Measurements from ENCODE around the gene GRAP2.
"Not testable (repeated sequence)": the region's sequence is repeated elsewhere in the genome, so short reads cannot be mapped to it uniquely, and the experiment has no call there.

The GRAP2 gene

DNA sequence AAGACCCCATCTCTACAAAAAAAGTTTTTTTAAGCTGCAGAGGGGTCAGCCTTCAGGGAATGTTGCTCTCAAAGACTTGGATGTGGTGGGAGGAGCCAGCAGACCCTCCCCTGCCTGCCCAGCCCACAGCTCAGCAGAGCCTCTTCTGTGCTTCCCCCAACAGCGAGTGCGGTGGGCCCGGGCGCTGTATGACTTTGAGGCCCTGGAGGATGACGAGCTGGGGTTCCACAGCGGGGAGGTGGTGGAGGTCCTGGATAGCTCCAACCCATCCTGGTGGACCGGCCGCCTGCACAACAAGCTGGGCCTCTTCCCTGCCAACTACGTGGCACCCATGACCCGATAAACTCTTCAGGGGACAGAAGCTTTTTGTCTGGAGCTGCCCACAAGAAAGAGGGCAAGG lies 69.9 kb downstream of the GRAP2 start:
- DNase-seq: no peak

DNA sequence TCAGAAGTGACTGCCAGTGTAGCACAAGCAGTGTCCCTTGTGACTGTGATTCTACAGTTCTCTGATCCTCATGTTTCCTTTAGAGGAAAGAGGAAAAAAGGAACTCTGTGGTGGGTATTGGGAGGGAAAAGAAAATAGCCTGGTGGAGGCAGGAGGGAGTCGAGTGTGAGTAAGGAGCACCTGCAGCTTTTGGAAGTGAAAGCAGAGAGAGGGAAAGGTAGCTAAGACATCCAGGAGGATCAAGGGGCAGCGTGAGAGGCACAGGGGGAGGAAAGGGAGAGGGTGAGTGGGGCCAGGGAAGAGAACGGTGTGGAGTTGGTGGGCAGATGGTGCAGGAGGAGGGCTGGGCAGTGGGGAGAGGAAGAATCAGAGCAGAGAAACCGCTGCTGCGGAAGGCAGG lies 71.8 kb downstream of the GRAP2 start:
- DNase-seq: no peak

- no peak for DNase-seq
Observed at GRCh38 chr22:39973656-39974055, 72.8 kb downstream of the GRAP2 start.

DNA sequence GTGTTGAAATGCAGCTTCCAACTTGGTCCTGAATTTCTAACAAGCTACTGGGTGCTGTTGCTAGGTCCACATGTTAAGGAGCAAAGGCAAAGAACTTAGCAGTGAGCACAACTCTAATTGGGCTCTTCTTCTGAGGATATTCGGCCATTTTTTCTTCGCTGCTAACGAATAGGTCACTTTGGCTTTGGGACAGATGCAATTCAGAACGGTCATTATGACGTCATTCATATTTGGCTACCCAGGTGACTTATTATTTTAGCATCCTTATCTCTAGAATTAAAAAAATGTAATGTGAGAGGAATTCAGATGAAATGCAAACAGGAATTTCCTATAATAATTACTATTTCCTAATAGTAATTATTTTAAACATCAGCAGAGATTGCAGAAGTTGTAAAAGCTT lies 73.2 kb downstream of the GRAP2 start:
- DNase-seq: no peak

- DNase-seq: no peak
Observed at GRCh38 chr22:39979048-39979447, 78.2 kb downstream of the GRAP2 start.

GRCh38 chr22:39979458-39979857 lies 78.6 kb downstream of the GRAP2 start:
- DNase-seq: no peak

GRCh38 chr22:39980596-39980995 lies 79.7 kb downstream of the GRAP2 start:
- DNase-seq: no peak

GRCh38 chr22:39983346-39983745 lies 82.5 kb downstream of the GRAP2 start:
- DNase-seq: no peak

DNA sequence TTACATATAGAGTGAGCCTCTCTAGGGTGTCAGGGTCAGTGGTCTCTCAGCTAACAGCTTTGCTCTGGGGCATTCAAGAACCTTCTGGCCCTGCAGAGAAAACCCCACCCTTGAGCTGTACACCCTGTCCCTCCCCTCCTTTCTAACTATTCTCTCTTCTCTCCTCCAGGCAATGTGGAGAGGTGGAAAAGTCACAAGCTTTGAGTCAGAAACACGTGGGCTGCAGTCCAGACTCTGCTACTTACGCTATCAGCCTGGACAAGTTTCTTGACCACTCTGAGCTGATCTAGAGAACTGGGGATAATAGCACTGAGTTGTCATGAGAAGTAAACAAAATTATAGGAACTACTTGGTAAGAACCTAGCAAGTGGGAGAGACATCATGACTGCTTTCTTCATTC lies 83.1 kb downstream of the GRAP2 start:
- no peak for DNase-seq

DNA sequence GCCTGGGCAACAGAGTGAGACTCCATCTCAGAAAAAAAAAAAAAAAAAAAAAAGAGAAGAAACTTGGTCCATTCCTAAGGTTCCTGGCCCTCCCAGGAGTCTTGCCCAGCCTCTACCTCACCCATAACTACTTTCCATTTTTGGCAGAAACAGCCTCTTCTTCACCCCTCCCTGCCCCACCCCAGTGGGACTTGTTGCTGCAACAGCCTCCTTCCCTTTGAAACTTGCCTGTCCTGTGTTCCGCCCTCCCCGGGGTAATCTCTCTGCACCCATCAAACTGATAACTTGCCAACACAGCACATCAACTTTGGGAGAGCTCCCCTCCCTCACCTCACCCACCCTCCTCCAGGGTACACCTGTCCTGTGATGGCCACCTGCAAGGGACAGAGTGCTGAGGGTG lies 83.9 kb downstream of the GRAP2 start:
- DNase-seq: no peak

DNA sequence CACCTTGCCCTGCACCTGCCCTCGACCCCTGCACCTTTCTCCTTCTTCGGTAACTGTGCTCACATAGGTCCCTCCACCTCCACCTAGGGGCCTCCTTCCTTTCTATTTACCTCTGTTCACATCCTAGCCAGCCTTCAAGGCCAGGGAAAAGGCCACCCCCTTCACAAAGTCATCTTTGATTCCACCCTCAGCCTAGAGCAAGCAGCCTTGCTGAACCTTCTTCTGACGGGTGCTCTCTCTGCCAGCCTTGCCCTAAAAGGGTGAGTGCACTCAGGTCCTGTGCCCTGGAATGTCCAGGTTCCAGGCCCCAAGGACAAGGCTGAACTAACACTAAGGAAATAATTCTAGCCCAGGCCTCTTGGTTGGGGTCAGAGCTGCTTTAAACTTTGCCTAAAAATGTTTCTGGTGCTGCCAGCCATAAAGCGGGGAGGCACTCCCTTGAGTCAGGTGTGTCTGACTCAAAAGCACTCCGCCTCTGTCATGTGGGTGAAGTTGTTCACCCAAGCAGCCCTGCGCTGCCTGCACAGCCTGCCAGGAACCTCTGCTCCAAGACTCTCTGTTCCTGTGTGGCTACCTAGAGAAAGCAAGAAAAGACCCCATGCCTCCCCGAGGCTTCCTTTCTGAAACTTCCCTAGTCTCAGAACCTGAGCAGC lies 84.6 kb downstream of the GRAP2 start:
- DNase-seq: no peak

DNA sequence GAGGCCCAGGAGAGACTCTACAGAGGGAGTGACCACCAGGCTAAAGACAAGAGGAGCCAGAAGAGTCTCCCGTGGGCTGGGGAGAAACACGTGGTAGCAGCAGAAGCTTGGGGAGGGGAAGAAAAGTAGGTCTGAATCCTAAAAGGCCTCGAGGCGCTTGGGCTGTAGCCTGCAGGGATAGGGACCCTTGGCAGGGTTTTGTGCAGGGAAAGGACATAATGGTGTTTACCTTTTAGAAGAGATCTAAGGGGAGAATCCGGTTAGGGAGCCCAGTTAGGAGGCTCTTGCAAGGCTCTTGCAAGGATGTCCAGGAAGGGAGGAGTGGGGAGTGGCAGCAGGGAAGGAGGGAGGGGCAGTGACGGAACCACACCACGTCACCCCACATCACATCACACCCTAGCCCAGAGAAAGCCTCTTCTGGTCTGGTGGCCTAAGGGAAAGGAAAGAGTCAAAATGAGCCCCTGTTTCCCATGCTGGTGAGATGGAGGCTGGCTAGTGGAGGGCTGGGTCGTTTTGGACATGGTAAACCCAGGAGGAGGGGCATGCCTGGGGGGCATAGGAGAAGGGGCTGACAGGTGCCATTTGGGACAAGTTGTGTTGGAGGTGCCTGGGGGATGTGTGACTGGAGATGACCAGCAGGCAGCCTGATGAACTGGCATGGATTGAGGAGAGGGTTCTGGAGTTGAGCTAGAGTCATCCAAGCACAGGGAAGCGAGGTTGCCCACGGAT lies 87.7 kb downstream of the GRAP2 start:
- DNase-seq: no peak

DNA sequence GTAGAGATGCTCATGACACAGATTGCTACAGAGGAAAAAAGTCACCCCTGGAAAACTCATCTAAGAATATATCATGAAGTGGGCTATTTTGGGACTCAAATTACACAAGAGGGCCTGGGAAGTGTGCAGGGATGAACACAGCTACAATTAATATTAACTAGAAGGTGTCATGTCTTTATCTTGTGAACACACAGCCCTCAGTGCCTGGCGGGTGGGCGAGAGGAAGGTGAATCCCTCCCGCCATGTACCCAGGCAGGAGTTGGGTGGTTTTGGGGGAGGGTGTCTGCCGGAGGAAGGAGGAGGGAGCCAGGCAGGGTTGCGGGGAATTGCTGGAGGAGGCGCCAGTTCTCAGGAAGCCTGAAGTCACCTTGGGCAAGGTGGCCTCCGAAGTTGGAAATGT lies 88.7 kb downstream of the GRAP2 start:
- DNase-seq: no peak

- DNase-seq: no peak
Observed at GRCh38 chr22:39990686-39991085, 89.8 kb downstream of the GRAP2 start.

DNA sequence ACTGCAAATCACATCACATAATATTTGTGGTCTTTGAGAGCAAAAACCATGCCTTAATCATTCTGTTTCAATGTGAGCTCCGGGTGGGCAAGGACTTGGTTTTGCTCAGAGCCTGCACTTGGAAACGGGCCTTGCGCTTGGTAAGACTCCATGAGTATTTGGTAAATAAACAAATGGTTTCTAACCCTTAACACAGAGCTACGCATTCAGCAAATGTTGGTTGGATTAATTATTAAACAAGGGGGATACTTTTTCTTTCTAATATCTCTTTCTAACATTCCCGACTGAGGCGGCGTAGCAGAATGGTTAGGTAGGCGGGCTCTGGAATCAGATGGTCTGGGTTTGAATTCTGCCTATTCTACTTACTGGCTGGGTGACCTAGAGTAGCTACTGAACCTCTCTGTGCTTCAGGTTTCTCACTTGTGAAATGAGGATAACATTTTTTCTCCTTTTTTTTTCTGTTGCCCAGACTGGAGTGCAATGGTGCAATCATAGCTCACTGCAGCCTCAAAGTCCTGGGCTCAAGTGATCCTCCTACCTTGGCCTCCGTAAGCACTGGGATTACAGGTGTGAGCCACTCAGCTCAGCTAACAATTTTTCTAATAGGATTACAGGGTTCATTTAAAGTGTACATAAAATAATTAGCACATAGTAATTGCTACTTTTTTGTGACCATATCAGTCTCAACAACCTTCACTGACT lies 90.4 kb downstream of the GRAP2 start:
- DNase-seq: no peak

DNA sequence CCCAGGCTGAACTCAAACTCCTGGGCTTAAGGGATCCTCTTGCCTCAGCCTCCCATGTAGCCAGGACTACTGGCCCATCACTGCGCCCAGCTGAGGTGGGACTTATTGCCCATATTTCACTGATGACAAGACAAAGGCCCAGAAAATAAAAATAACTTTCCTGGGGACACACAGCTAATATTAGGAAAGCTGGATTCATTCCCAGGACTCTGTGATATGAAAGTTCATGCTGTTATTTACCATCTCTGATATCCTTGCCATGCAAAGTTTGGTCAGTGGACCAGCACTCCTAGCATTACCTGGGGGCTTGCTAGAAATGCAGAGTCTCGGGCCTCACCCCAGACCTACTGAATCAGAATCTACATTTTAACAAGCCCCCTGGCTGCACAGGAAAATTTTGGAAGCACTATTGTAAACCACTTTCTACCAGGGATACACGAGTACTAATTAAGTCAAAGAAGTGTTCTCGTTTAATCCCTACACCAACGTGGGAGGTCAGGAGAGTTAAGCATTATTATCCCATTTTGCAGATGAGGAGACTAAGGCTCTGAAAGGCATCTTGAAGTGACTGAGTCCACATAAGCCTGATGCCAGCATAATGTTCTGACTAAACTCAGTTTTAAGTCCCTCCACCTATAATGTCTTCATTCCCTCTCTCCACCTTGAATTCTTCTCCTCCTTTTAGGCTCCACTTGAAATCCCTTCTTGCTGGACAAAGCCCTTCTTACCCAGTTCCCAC lies 91.4 kb downstream of the GRAP2 start:
- no peak for DNase-seq

- DNase-seq: not testable (repeated sequence)
Observed at GRCh38 chr22:39992894-39993293, 92.0 kb downstream of the GRAP2 start.

DNA sequence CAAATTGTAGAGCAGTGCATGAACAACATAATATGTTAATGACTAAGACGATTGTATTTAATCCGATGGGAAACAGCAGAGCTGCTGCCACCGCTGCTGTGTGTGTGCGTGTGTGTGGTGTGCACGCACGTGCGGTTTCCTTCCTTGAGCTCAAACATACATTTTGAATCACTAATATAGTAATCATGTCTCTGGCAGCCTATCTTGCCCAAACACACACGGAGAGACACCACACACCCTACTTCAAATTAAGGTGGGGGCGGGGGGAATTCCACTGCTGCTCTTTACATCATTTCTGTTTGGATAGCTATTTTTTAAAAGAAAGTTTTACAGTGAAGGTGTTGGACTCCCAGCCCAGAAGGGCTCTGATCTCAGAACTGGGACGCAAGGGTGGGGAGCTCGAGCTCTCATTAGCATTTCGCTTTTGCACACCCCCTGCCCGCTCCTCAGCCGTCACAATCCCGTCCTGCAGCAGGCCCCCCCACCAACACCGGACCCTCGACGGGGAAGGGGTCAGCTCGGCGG lies 93.2 kb downstream of the GRAP2 start:
- no peak for DNase-seq

DNA sequence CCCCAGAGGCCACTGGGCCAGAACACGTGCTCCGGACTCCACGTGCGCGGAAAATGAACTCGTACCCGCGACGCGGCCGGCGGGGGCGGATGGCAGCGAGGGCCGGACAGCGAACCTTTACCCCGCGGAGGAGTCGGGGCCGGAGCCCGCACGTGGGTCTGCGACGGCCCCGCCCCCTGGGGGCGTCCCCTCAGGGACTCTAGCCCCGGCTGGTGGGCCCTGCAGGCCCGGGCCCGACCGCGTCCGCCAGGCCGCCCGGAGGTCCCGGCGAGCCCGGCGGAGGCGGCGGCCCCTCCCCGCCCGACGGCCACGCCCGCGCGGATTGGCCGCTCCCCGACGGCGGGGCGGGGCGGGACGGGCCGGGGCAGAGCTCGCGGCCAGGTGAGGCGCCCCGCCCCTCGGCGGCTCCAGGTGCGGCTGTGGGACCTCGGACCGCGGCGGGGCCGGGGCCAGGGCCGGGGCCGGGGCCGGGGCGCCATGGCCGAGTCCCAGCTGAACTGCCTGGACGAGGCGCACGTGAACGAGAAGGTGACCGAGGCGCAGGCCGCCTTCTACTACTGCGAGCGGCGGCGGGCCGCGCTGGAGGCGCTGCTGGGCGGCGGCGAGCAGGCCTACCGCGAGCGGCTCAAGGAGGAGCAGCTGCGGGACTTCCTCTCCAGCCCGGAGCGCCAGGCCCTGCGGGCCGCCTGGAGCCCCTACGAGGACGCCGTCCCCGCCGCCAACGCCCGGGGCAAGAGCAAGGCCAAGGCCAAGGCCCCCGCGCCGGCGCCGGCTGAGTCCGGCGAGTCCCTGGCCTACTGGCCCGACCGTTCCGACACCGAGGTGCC lies 93.9 kb downstream of the GRAP2 start, which contains the start of gene FAM83F:
FAM83F (plus strand) TSS at position 389 of the 827 bp plus-strand sequence; CDS start at position 478, 89 bp downstream.
- DNase-seq: no peak

- DNase-seq: no peak
Observed at GRCh38 chr22:39995393-39996252, 94.7 kb downstream of the GRAP2 start.

DNA sequence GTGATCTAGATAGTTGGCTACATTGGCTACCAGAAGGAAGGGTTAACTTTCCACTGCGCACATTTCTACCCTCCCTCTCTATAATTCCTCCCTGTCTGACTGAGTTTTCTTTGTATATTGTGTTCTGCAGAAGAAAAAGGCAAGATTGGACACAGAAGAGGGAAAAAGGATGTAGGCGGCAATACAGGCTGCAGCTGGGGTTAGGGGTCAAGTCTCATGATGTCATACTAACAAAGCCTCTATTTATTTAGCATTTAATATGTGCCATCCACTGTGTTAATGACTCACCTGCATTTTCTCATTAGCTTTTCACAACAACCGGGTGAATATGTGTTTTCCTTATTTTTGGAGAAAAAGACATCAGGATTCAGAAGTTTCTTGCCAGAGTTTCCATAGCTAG lies 95.8 kb downstream of the GRAP2 start:
- DNase-seq: no peak

All from NCI-H345 (cell line).